Mesendoderm (in vitro differentiated cells): ENCODE results near the gene NSFL1C.

Source experiments
- DNase-seq: peaks from one replicate; pipeline ENCODE4 v3.0.0; 2013
- H2AK5ac ChIP-seq: 2 replicates; pipeline ENCODE4 v1.6.1; 2013; ENCODE audit warnings: low read length, inconsistent platforms
- H2BK120ac ChIP-seq: 2 replicates; pipeline ENCODE4 v1.6.1; 2013; ENCODE audit warnings: low read depth, mild to moderate bottlenecking, low read length, moderate library complexity, mixed read lengths
- H2BK15ac ChIP-seq: replicated peaks from 2 replicates; pipeline ENCODE4 v1.6.1; 2013; ENCODE audit warnings: low read depth, mild to moderate bottlenecking, moderate library complexity
- H2BK5ac ChIP-seq: 2 replicates; pipeline ENCODE4 v1.6.1; 2013; ENCODE audit warnings: low read length, inconsistent platforms
- H3K18ac ChIP-seq: 2 replicates; pipeline ENCODE4 v1.6.1; 2013; ENCODE audit warnings: mild to moderate bottlenecking, low read length, mixed read lengths
- H3K23ac ChIP-seq: one replicate; pipeline ENCODE4 v1.6.1; 2013; ENCODE audit warnings: low read length
- H3K27ac ChIP-seq: 2 replicates; pipeline ENCODE4 v1.5.1; 2013; ENCODE audit warnings: low read depth, mild to moderate bottlenecking, inconsistent platforms, low read length, moderate library complexity
- H3K27me3 ChIP-seq: 2 replicates; pipeline ENCODE4 v1.6.1; 2013; ENCODE audit warnings: low read length, control low read depth, mild to moderate bottlenecking, inconsistent platforms; ENCODE audit not compliant: insufficient read depth, poor library complexity
- H3K36me3 ChIP-seq: 2 replicates; pipeline ENCODE4 v1.6.1; 2013; ENCODE audit warnings: low read length, inconsistent platforms; ENCODE audit not compliant: control insufficient read depth, insufficient read depth
- H3K4ac ChIP-seq: one replicate; pipeline ENCODE4 v1.6.1; 2013; ENCODE audit warnings: low read depth, mild to moderate bottlenecking, low read length, moderate library complexity
- H3K4me1 ChIP-seq: 2 replicates; pipeline ENCODE4 v1.6.1; 2013; ENCODE audit warnings: low read depth, low read length, inconsistent platforms; ENCODE audit not compliant: control insufficient read depth
- H3K4me2 ChIP-seq: 2 replicates; pipeline ENCODE4 v1.6.1; 2013; ENCODE audit warnings: low read length
- H3K4me3 ChIP-seq: 2 replicates; pipeline ENCODE4 v1.5.1; 2013; ENCODE audit warnings: mild to moderate bottlenecking, low read length
- H3K56ac ChIP-seq: one replicate; pipeline ENCODE4 v1.6.1; 2013; ENCODE audit warnings: low read length
- H3K79me1 ChIP-seq: 2 replicates; pipeline ENCODE4 v1.6.1; 2013; ENCODE audit warnings: low read length, inconsistent platforms
- H3K79me2 ChIP-seq: 2 replicates; pipeline ENCODE4 v1.6.1; 2013; ENCODE audit warnings: mild to moderate bottlenecking, low read length; ENCODE audit not compliant: control insufficient read depth, insufficient read depth
- H3K9ac ChIP-seq: 2 replicates; pipeline ENCODE4 v1.6.1; 2013; ENCODE audit warnings: low read length, inconsistent platforms
- H4K5ac ChIP-seq: one replicate; pipeline ENCODE4 v1.6.1; 2013; ENCODE audit warnings: low read length
- H4K8ac ChIP-seq: one replicate; pipeline ENCODE4 v1.6.1; 2013; ENCODE audit warnings: low read depth, mild to moderate bottlenecking, control low read depth, low read length, moderate library complexity
- WGBS: extraction: QIAGEN DNeasy Blood & Tissue Kit; methylation state at CpG from one replicate; pipeline ENCODE4 v1.1.7; 2013; ENCODE audit warnings: low lambda C conversion rate, missing lambda C conversion rate; ENCODE audit not compliant: insufficient coverage; ENCODE audit errors: extremely low coverage; 5-methylcytosine and 5-hydroxymethylcytosine counted together

NSFL1C gene

DNA sequence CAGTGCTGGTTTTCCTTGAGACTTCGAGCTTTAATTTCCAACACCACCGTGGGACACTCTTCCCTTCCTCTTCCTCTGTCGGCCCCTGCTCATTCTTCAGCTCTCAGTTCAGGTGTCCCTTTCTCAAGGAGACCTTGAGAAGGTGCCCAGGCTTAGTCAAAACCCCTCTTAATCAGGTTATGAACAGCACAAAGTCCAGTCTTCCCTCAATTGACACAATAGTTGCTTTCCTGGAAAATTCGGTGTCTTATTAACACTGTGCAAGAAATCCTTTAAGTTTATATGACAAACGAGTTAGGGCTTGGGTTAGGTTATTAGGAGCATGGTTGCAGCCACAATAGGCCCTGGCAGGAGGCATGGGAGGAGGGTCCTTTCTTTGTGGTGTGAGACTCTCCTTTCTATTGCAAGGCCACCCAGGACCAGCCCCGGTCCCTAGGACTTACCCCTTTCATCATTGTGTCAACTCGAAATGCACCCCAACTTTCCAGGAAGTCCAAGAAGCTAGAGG is 1.5 kb upstream of the NSFL1C start:
- Histone ChIP-seq H2BK15ac (no peak overlapping the region), H3K56ac (no peak overlapping the region), H3K79me1 (peaks cover 19% of the 10 kb centered on the region), H3K4me2 (no peak overlapping the region), H3K23ac (no peak overlapping the region), H3K27me3 (no peaks in the 10 kb centered on the region), H3K4me3 (no peak overlapping the region), H2BK5ac (no peak overlapping the region), H4K5ac (no peak overlapping the region), H4K8ac (no peak overlapping the region), H3K4me1 (no peaks in the 10 kb centered on the region), H3K36me3 (peaks cover 1% of the 10 kb centered on the region), H3K79me2 (peaks cover 18% of the 10 kb centered on the region), H3K4ac (no peak overlapping the region), H3K27ac (no peak overlapping the region), H3K18ac (no peak overlapping the region), H2BK120ac (no peak overlapping the region), H2AK5ac (no peak overlapping the region), H3K9ac (no peak overlapping the region)
- WGBS: no CpG with 5 or more reads among the region's 7 CpGs
- no peak for DNase-seq

DNA sequence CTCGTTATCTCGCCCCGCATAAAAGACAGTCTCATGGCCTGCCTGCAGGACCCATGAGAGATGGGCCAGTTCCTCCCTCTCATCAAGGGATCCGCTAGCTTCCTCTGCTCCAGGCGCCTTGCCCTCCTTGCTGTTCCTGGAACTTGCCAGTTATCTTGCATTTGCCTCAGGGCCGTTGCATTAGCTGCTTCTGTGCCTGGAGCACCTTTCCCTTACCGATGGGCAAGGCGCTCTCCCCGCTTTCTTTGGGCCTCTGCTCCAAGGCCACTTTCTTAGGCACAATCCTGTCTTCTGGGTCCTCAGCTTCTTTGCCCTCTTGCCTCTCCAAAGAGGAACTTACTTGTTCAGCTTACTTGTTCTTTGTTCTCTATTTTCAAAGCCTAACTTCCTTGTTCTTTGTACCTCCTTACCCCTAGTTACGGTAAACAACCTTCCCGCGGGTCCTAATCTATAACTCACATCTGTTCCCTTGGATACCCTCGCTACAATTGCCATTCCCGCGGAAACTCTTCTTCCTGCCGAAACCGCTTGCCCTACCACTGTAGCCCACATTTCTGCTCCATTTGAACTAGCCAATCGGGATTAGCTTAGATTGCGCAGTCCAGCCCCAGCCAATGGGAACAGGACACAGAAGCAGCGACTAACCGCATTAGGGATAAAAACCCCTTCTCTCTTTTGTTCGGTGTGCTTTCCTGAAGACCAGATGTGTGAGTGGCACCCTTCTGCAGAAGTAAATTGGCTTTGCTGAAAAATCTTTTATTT is 887 bp upstream of the NSFL1C start:
- Histone ChIP-seq H3K4me2 (no peak overlapping the region), H2AK5ac (no peak overlapping the region), H3K79me2 (peaks cover 20% of the 10 kb centered on the region), H4K8ac (no peak overlapping the region), H3K36me3 (peaks cover 2% of the 10 kb centered on the region), H3K18ac (no peak overlapping the region), H2BK15ac (no peak overlapping the region), H3K27me3 (no peaks in the 10 kb centered on the region), H3K56ac (no peak overlapping the region), H3K4me3 (no peak overlapping the region), H3K27ac (no peak overlapping the region), H2BK5ac (no peak overlapping the region), H3K79me1 (peaks cover 21% of the 10 kb centered on the region), H2BK120ac (no peak overlapping the region), H3K9ac (no peak overlapping the region), H3K4me1 (no peaks in the 10 kb centered on the region), H3K23ac (no peak overlapping the region), H3K4ac (no peak overlapping the region), H4K5ac (no peak overlapping the region)
- peak; percentile 27 for DNase-seq
- no CpG with 5 or more reads among the region's 22 CpGs for WGBS

DNA sequence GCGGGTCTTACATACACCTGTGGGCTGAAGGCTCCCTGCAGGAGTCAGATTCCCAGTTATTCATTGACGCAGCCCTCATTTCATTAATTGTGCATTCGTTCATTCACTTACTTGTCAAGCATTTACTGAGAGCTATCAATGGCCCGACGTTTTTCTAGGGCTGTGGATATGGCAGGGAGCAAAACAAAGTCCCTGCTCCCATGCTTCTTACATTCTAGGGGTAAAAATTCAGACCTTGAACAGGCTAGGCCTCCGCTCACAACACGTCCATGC is 369 bp upstream of the NSFL1C start:
- Histone ChIP-seq H3K36me3 (peaks cover 2% of the 10 kb centered on the region), H2BK5ac (no peak overlapping the region), H4K8ac (no peak overlapping the region), H3K4me1 (no peaks in the 10 kb centered on the region), H3K79me2 (peaks cover 20% of the 10 kb centered on the region), H3K4me3 (no peak overlapping the region), H2BK15ac (no peak overlapping the region), H3K18ac (no peak overlapping the region), H3K27ac (no peak overlapping the region), H4K5ac (no peak overlapping the region), H3K4me2 (no peak overlapping the region), H3K56ac (no peak overlapping the region), H3K79me1 (peaks cover 23% of the 10 kb centered on the region), H2BK120ac (no peak overlapping the region), H3K9ac (no peak overlapping the region), H3K27me3 (no peaks in the 10 kb centered on the region), H2AK5ac (no peak overlapping the region), H3K4ac (no peak overlapping the region), H3K23ac (no peak overlapping the region)
- WGBS: no CpG with 5 or more reads among the region's 7 CpGs
- no peak for DNase-seq

DNA sequence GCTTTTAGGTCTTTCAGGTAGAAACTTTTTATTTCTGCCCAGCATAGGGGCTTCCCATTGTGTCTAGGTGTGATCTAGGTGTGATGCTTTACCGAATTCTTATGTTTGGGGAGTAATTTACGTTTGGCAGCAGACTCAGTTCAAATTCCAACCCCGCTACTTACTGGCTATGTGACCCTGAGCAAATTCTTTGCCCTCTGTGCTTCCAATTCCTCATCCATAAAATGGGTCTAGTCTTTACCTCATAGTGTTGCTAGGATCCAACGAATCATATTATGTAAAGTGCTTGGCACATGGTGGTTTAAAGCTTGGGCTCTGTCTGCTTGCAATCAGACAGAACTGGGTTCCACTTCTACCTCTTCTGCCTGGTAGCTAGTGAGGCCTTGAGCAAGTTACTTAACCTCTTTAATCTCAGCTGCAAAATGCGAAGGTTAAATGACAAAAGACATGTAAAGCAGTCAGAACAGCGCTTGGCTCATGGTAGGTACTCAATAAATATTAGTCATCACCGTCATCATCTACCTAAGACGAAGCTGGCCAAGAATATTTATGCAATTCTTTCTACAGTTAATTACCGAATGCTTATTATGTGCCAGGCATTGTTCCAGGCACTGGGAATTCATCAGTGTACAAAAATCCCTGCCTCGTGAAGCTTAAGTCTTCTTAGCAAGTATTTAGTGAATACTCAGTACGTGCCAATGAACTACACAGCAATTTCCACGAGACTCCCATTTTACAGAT is 1.0 kb downstream of the NSFL1C start:
- no peak overlapping the region for H2AK5ac ChIP-seq
- peaks cover 2% of the 10 kb centered on the region for H3K36me3 ChIP-seq
- no peak overlapping the region for H3K23ac ChIP-seq
- H3K18ac ChIP-seq: no peak overlapping the region
- H2BK120ac ChIP-seq: no peak overlapping the region
- no peak for DNase-seq
- peak overlapping the region; percentile 22 for H3K4me2 ChIP-seq
- H3K79me2 ChIP-seq: peaks cover 20% of the 10 kb centered on the region
- H3K79me1 ChIP-seq: peaks cover 27% of the 10 kb centered on the region
- no peaks in the 10 kb centered on the region for H3K27me3 ChIP-seq
- no peak overlapping the region for H4K5ac ChIP-seq
- no peaks in the 10 kb centered on the region for H3K4me1 ChIP-seq
- peak overlapping the region; percentile 93 for H3K9ac ChIP-seq
- H3K27ac ChIP-seq: no peak overlapping the region
- no peak overlapping the region for H4K8ac ChIP-seq
- no CpG with 5 or more reads among the region's 12 CpGs for WGBS
- no peak overlapping the region for H2BK15ac ChIP-seq
- H3K56ac ChIP-seq: peak overlapping the region; percentile 97
- no peak overlapping the region for H2BK5ac ChIP-seq
- peak overlapping the region; percentile 94 for H3K4me3 ChIP-seq
- no peak overlapping the region for H3K4ac ChIP-seq

DNA sequence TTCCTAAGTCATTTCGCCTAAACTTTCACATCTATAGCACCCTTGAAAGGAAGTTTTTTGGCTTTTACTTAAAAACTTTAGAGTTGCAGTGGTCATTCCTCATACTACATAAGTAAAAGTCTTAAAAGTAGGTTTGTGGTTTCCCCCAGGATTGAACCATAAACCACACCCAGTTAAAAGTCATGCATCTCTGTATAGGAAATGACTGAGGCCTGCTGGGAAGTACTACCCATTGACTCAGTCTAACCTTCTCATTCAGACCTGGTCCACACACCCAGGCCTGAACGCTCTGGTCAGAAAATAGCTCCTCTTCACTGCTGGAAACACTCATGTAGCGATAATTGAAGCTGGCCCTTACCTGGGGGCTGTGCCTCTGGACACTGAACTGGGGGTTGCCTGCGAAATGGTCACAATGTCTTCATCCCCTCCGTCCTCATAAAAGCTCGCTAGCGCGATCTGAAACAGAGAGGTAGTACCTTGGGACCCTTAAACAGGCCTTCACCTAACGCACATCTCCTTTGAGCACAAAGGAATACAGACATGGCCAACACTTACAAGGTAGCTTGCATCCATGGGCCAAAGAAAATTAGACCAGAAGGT is 2.6 kb downstream of the NSFL1C start:
- no CpG with 5 or more reads among the region's 9 CpGs for WGBS

More for the DNA sequence above, 2.6 kb downstream of the NSFL1C start:
- H3K4me2 ChIP-seq: no peak overlapping the region
- no peak overlapping the region for H3K56ac ChIP-seq
- peaks cover 20% of the 10 kb centered on the region for H3K79me2 ChIP-seq
- peaks cover 27% of the 10 kb centered on the region for H3K79me1 ChIP-seq
- no peak overlapping the region for H3K23ac ChIP-seq
- H3K36me3 ChIP-seq: peaks cover 3% of the 10 kb centered on the region
- no peak overlapping the region for H2BK120ac ChIP-seq
- H3K4ac ChIP-seq: no peak overlapping the region
- H3K9ac ChIP-seq: no peak overlapping the region
- no peaks in the 10 kb centered on the region for H3K4me1 ChIP-seq
- H3K4me3 ChIP-seq: no peak overlapping the region
- no peak for DNase-seq
- H3K27me3 ChIP-seq: no peaks in the 10 kb centered on the region
- no peak overlapping the region for H2AK5ac ChIP-seq
- H2BK5ac ChIP-seq: no peak overlapping the region
- no peak overlapping the region for H3K27ac ChIP-seq
- H4K8ac ChIP-seq: no peak overlapping the region
- no peak overlapping the region for H3K18ac ChIP-seq
- H4K5ac ChIP-seq: no peak overlapping the region
- no peak overlapping the region for H2BK15ac ChIP-seq
